ENCODE measurements around the gene CMSS1.

GRCh38 chr3:99776516-99777209, 41.0 kb upstream of the CMSS1 start:
- no peak for TF ChIP-seq CTCF (IDR thresholded peaks at IDR 0.05 in 4 of 5, conservative IDR thresholded peaks at IDR 0.05 in 1 of 5)
- TF ChIP-seq POLR2A (IDR thresholded peaks at IDR 0.05): no peak
